ENCODE measurements around the gene KIF26A.

The KIF26A gene

GRCh38 chr14:104132981-104133380, 5.4 kb upstream of the KIF26A start:
- peak; percentile 46 for DNase-seq

DNA sequence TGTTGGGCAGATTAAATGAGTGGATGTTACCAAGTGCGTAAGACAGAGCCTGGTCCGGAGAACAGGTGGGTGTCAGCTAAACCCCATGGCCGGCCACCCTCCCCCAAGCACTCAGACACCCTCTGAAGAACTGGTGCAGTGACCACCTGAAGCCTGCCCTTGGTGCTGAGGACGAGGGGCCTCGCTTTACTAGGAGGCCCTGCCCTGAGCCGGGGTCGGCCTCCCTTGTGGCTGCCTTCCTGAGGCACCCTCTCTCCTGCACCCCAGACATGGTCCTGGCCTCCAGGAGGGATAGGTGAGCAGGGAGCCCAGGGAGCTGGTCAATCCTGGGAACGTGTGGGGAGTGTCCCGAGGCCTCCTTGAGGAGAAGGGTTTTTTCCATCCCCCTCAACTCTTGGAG, 4.9 kb upstream of the KIF26A start:
- DNase-seq: peak; percentile 22

DNA sequence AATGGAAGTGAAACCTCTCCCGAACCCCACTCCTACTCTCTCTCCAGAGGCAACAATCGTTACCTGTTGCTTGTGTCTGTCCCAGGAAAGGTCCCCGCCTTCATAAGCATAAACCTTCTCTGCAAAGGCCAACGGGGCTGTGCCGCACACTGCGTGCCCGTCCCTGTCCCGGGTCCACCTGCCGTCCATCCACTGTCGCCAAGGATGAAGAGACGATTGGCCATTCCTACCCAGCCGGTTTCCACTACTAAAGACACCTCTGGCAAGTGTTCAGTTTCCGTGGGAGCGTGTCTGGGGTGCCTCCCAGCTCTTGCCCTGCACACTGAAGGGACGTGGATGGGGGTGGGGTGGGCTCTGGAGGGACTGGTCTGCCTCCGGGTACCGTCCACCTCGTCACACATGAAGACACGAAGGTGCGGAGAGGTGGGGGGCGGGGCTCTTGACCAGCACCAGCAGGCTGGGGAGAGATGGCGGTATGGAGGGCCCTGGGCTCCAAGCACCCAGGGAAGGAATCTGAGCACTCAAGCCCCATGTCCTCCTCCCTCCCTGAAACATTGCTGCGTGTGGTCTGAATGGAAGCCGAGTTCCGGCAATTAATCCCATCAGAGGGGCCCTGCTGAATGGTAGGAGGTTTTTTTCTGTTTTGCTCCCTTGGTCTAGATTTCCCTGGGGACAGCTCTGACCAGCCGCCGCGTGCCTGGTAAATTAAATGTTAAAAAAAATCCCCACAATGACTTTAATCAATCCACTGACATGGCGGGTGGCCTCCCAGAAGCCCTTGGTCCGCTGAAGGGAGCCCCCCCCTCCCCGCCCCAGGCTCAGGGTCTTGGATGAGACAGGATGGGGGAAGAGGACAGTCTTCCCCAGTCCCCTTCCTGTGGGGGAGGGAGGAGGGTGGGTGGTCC, 4.1 kb upstream of the KIF26A start:
- DNase-seq: peak; percentile 55

- peak; percentile 56 for DNase-seq
Observed at GRCh38 chr14:104135121-104135903, 3.1 kb upstream of the KIF26A start.

DNA sequence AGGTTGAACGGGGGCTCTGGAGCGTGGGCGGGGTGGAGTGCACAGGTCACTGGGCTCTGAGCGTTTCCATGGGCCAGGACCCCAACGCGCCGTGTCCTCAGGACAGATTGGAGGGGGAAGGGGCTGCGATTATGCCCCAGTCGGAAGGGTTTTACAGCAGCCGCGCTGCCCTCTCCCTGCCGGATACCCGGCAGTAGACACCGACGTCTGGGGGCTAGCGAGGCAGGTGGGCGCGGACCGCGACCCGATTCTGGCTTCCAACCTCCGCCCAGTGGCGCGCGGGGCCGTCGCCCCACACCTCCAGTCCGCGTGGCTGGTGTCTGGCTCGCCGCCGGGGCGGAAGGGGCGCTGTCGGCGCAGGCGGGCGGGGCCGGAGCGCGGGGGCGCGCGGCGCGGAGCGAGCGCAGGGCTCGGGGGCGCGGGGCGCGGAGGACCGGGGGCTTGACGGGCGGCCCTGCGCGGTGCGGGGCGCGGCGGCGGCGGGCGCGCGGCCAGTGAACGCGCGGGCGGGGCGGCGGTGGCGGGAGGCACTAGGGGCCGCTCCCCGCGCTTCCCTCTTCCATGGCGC, 2.4 kb upstream of the KIF26A start:
- peak; percentile 63 for DNase-seq

DNA sequence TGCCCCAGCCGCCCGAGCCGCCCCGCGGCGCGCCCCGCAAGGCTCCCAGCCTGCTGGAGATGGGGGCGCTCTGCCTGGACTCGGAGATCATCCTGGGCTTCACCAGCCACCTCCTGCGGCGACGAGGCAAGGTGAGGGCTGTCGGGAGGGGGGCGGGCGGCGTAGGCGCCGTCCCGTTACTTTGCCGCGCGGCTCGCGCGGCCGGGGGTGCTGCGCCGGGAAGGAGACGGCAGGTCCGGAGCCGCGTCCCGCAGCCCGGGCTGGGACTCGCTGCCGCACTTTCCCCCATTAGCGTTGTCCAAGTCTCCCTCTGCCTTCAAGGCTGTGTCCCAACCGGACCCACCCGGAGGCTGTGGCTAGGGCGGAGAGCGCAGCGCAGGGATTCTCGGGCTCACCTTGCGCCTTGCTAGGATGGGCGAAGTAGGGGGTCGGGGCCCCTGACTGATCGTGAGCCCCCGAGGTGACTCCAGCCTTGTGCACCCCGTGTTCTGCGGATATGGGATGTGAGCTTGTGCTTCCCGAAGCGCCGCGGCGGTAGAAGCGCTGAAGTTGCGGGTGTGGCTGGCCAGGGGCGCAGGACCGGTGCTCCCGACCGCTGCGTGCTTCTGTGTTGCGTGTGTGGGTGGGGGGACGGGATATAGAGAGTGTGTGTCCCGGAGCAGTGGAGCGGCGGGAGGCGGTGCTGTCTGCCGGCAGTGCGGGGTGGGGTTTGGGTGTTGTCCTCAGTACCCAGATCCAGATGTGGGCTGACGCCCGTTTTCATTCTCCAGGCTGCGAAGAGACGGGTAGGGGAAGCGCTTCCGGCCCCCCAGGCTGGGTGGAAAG, 1.7 kb upstream of the KIF26A start:
- DNase-seq: peak; percentile 63

GRCh38 chr14:104137297-104138097, 890 bp upstream of the KIF26A start:
- DNase-seq: peak; percentile 86

GRCh38 chr14:104138718-104139459, 502 bp downstream of the KIF26A start:
- DNase-seq: peak; percentile 60

DNA sequence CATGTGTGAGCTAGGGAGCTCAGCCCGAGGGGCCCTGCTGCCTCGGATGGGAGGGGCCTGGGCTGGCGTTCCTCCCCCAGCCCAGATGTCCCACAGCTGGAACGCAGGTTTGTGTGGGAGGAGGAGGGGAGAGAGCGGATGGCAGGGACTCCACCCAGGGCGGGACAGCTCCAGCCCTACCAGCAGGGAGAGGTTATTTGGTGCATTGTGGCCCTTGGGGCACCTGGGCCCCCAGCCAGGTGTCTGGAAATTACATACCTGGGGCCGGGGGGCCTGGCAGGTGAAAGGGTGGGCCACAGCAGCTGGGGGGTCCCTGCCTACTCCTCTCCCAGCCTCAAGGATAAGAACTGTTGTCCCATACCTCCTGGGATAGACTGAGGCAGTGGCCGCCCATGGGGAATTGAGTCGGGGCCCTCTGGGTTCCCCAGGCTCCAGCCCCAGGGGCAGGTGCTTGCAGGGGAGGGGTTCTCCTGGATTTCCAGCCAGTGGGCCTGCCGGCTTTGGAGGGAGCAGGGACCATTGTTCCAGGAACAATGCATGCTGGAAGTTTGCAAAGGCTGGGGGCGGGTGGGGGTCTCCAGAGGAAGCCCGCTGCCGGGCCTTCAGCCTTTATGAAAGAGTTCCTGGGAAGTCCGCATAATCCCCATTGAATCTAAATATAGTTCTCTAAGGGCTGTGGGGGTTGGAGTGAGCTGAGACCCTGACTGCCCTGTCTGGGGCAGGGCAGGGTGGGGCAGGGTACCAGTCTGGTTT, 1.2 kb downstream of the KIF26A start:
- peak; percentile 48 for DNase-seq

DNA sequence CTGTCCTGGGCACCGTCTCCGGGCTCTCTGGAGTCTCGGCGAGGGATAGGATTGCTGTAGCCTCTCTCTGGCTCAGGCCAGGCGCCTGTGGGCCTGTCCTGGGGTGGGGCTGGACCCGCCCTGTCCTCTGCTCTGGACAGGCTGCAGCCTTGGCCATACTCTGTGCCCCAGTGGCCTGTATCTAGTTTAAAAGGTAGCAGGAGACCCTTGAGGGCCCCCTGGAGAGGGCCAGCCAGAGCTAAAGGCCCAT, 1.8 kb downstream of the KIF26A start:
- DNase-seq: peak; percentile 37

GRCh38 chr14:104140463-104141331, 2.3 kb downstream of the KIF26A start:
- DNase-seq: peak; percentile 55

DNA sequence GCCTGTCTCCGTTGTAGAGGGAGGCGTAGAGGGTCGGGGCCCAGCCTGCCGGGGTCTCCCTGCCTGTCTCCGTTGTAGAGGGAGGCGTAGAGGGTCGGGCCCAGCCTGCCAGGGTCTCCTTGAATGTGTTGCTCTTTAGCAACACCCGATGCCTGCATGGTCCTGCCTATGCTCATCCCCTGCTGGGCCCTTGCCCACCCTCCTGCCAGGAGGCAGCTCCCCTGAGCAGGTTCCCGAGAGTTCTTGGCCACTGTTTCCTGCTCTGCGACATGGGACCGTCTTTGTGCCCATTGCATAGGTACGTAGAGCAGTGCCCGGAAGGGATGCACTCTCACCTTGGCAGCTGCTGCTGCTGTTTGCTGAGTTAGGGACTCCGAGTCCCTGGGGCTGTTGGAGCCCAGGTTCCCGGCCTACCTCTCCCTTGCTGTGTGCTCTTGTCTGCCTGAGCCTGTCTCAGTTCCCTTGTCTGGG, 3.3 kb downstream of the KIF26A start:
- peak; percentile 55 for DNase-seq

DNA sequence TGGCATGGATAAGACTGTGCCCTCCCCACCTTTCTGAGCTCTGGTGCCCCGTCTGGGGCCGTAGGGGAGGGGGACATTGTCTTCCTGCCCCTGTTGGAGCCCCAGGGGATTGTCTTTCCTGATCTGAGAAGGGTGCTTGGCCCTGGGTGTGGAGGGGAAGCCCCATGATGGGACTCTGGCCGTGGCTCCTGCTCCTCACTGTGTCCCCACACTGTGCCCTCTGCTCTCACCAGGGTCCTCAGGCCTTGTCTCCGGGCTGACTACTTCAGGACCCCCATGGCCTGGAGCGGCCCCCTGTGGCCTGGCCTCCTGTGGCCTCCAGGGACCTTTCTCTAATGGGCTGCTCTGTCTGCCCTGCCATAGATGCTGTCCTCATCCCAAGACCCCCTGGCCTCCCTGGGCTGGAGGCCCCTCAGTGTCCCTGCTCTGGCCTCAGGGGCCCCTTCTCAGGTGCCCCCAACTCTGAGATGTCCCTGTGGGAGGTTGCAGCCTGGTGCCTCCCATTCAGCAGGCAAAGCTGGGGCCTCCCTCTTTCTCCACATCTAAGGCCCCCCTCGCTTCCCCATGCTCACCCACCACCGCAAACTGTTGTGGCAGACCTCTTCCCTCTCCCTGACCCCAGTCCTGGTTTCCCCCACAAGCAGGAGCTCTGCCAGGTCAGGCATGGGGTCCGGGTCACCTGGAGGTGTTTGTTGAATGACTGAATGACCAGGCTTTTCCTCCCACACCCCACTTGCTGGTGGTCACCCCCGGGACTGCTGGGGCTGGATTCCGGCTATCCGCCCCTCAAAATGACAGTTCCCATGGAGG, 4.0 kb downstream of the KIF26A start:
- peak; percentile 54 for DNase-seq

GRCh38 chr14:104142946-104143470, 4.6 kb downstream of the KIF26A start:
- peak; percentile 55 for DNase-seq

- DNase-seq: peak; percentile 61
Observed at GRCh38 chr14:104143521-104144452, 5.4 kb downstream of the KIF26A start.

GRCh38 chr14:104144453-104144790, 6.0 kb downstream of the KIF26A start:
- DNase-seq: no peak
